ENCODE results near the gene FAM200A.

DNA sequence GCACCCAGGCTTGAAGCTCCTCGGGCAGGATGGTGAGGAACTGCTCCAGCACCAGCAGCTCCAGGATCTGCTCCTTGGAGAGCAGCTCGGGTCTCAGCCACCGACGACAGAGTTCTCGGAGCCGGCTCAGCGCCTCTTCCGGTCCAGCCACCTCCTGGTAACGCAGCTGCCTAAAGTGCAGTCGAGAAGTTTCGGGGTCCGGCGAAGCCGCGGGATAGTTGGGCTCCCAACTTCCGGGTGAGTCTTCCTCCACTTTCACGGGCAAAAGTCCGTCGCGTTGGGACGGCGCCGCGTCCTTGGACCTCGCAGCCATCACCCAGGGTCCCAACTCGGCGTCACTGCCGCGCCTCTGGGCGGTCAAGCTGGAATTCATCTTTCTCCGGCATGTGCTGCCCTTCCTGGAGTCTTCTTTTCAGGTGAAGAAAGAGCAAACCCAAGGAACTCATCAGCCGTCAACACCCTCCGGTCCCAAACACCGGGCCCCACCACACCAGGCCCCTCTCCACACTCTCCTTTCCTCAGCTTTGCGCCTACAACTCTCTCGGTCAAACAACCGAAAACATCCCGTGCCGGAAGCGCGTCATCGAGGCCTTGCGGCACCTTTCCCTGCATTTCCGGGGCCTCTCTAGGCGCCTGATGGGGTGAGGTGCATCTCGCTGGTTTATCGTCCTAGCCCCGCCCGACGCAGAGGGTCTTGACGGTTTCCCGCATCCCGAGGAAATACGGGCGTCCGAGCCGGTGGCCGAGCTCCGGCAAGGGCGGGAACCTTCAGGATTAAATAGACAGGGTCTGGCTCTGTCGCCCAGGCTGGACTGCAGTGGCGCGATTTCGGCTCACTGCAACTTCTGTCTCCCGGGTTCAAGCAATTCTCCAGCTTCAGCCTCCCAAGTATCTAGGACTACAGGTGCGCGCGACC is 51.9 kb downstream of the FAM200A start, which contains the start of gene ZNF394:
- TF ChIP-seq, protein P1, sequence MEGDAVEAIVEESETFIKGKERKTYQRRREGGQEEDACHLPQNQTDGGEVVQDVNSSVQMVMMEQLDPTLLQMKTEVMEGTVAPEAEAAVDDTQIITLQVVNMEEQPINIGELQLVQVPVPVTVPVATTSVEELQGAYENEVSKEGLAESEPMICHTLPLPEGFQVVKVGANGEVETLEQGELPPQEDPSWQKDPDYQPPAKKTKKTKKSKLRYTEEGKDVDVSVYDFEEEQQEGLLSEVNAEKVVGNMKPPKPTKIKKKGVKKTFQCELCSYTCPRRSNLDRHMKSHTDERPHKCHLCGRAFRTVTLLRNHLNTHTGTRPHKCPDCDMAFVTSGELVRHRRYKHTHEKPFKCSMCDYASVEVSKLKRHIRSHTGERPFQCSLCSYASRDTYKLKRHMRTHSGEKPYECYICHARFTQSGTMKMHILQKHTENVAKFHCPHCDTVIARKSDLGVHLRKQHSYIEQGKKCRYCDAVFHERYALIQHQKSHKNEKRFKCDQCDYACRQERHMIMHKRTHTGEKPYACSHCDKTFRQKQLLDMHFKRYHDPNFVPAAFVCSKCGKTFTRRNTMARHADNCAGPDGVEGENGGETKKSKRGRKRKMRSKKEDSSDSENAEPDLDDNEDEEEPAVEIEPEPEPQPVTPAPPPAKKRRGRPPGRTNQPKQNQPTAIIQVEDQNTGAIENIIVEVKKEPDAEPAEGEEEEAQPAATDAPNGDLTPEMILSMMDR (IDR thresholded peaks at IDR 0.05 in 2 of 3, conservative IDR thresholded peaks at IDR 0.05 in 1 of 3; ENCODE audit: borderline replicate concordance in 1 of 3, insufficient read depth in 1 of 3, low read depth in 2 of 3, low read length in 2 of 3): no peak
- TF ChIP-seq ZNF274 (IDR thresholded peaks at IDR 0.05; ENCODE audit: low read depth, low read length) (no peak), SIN3A (IDR thresholded peaks at IDR 0.05; ENCODE audit: low read depth) (no peak), EZH2 (IDR thresholded peaks at IDR 0.05) (no peak), TCF7L2 (IDR thresholded peaks at IDR 0.05; ENCODE audit: borderline replicate concordance, extremely low read depth, insufficient read depth, insufficient read length) (peak; percentile 53), POLR2A (IDR thresholded peaks at IDR 0.05; ENCODE audit: borderline replicate concordance, extremely low read depth, insufficient read depth, insufficient read length) (peak; percentile 71), POLR2AphosphoS5 (IDR thresholded peaks at IDR 0.05; ENCODE audit: low read depth, low read length) (peak; percentile 89), YY1 (IDR thresholded peaks at IDR 0.05; ENCODE audit: extremely low read depth, insufficient replicate concordance, low read depth, low read length) (peak; percentile 51), ATF3 (IDR thresholded peaks at IDR 0.05) (no peak), SP1 (IDR thresholded peaks at IDR 0.05; ENCODE audit: low read depth) (no peak)

Measured in HCT116 (cell line).